A204.1 (cell line): ENCODE measurements around the gene C19orf44.
"Not testable (repeated sequence)": the region's sequence is repeated elsewhere in the genome, so short reads cannot be mapped to it uniquely, and the experiment has no call there.

Experiments
- FAIRE-seq: peaks from 2 replicates; lab custom pipeline; 2012; peaks lifted over from hg19 to GRCh38; lab: Jason Lieb, UNC

Gene C19orf44

DNA sequence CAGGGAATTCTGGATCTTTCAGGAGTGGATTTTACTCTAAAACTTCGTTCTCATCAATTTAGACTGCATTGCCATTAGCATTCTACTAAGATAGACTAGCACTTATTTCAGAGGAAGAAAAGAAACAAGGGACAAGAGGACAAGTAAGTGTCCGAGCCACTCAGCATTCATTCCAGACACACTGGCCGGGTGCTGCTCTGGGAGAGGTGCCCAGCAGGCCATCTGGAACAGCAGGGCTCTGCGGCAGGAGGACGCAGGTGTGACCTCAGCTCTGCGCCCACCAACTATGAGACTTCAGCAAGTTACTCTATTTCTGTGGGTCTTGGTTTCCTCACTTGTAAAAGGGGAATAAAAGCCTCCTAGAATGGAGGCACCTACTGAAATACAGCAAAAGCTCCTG is 28.6 kb upstream of the C19orf44 start:
- FAIRE-seq = no peak

DNA sequence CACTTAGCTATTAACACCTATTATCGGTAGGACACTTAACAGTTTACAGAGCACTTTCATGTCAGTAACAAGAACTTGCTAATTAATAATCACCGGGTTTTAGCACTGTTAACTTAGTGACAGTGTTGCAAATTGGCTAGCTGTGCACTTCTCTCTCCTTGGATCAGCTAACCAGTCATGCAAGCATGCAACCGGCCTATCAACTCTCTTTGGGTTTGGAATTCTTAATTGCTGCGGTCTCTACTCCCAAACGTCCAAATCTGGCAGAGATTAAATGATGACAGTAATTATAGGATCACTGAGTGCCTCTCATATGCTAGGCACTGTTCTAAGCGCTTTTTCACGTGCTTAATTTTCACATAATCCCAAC is 25.7 kb upstream of the C19orf44 start:
- FAIRE-seq = no peak

DNA sequence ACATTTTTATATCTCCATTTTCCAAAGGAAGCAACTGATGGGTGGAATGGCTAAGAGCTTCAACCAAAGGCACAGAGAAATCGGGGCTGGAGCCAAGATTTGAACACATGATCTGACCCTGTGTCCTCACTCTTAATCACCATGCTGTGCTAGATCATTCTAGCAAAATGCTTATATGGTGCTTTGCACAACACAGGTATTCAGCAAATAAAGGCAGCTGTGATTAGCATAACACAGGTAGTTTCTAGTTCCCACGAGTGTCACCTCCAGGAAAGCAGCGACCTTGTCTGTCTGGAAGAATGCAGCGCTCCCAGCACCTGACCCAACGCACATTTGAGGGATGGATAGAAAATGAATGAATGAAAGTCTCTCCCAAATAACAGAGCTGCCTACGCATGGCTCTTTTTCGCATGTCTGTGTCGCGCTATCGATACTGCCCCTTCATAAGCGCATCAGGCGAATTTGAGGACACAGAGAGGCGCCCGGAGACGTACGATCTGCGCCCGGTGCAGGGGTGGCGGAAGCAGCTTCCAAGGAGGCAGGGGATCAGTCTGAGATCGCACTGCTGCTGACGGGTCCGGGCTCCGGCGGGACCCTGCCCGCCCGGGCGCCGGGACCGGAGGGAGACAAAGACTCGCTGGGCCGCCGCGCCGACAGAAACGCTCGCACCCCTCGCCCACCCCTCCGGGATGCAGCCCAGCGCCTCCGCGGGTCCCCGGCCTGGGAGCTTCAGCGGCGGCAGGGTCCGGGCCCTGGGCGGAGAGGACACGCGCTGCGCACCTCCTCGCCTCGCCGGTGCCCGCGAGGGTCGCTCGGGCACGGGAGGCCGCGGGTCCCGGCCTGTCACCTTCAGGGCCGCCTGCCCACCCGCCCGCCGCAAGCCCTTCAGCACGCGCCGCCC is 25.0 kb upstream of the C19orf44 start:
- no peak for FAIRE-seq

DNA sequence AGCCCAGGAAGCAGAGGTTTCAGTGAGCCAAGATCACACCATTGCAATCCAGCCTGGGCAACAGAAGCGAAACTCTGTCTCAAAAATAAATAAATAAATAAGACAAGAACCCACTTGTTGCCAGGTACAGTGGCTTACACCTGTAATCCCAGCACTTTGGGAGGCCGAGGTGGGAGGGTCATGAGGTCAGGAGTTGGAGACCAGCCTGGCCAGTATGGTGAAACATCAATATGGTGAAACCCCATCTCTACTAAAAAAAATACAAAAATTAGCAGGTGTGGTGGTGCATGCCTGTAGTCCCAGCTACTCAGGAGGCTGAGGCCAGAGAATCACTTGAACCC is 23.7 kb upstream of the C19orf44 start:
- not testable (repeated sequence) for FAIRE-seq

DNA sequence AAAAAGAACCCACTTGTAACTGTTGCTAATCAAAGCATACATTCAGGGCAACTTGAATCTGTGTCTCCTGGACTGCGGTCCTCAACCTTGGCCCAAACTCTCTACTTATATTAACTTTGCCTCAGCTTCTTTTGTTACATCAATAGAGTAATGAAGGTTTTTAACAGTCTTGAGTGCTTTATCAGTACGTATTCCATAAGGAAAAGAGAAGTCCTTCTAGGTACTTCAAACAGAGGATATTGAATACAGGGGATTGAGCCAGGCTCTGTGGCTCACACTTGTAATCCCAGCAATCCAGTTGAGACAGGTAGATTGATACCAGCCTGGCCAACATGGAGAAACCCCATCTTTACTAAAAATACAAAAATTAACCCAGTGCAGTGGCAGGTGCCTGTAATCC is 23.2 kb upstream of the C19orf44 start:
- no peak for FAIRE-seq

DNA sequence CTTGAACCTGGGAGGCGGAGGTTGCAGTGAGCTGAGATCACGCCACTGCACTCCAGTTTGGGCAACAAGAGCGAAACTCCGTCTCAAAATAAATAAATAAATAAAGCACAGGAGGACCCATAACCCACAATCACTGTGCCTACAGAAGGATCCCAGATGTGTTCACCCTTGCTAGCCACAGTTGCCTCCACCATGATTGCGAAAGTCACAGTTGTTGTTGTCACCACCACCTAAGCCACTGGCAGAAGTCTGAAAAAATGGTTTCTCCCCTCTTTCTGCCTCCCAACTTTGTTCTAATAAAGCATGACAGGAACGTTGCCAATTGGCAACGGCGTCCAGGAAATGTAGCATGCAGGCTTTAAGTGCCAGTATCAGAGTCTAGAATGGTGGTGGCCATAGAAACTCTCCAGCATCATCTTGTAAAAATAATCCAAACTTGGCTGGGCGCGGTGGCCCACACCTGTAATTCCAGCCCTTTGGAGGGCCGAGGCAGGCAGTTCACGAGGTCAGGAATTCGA is 22.3 kb upstream of the C19orf44 start:
- FAIRE-seq = no peak

DNA sequence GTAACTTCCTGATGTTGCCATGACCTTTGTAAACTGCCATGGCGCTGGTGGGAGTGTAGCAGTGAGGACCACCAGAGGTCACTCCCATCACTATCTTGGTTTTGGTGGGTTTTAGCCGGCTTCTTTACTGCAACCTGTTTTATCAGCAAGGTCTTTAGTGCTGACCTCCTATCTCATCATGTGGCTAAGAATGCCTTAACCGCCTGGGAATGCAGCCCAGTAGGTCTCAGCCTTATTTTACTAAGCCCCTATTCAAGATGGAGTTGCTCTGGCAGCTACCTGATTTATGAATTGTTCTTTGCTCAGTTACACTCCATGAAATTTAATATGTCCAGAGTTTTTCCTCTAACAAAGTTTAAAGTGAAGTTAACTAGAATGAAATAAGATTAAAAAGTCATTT is 19.8 kb upstream of the C19orf44 start:
- FAIRE-seq = no peak

DNA sequence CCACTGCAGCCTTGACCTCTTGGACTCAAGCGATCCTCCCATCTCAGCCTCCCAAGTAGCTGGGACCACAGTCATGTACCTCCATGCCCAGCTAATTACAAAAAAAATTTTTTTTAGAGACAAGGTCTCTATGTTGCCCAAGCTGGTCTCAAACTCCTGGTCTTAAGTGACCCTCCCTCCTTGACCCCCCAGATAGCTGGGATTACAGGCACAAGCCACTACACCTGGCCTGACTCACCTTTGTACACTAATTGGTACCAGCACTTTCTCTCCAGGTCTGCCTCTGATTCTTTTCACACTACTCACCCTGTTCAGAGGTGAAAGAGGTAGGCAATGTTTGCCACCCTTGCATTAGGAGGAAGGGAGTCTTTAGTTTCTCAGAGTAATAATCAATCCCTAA is 18.9 kb upstream of the C19orf44 start:
- no peak for FAIRE-seq

DNA sequence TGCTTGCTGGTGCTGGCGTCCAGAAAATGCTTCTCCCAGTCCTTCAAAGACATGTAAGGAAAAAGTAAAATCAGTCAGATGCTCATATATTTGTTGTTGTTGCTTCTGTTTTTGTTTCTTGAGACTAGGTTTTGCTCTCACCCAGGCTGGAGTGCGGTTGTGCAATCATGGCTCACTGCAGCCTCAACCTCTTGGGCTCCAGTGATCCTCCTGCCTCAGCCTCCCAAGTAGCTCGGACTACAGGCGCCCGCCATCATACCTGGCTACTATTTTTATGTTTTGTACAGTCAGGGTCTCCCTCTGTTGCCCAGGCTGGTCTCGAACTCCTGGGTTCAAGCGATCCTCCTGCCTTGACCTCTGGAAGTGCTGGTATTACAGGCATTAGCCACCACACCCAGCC is 13.4 kb upstream of the C19orf44 start:
- no peak for FAIRE-seq

DNA sequence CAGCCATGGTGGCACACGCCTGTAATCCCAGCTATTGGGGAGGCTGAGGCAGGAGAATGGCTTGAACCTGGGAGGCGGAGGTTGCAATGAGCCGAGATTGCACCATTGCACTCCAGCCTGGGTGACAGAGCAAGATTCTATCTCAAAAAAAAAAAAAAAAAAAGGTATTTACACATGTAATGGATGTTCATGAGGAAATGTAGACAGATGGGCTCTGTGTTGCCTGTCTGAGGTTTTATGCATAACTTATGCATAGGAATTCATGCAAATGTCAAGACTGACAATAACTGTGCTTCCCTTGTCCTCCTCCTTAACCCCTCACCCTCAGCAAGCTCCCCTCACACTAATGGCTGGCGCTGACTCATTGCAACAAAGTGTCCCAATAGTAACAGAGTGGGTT is 9.7 kb upstream of the C19orf44 start:
- not testable (repeated sequence) for FAIRE-seq

DNA sequence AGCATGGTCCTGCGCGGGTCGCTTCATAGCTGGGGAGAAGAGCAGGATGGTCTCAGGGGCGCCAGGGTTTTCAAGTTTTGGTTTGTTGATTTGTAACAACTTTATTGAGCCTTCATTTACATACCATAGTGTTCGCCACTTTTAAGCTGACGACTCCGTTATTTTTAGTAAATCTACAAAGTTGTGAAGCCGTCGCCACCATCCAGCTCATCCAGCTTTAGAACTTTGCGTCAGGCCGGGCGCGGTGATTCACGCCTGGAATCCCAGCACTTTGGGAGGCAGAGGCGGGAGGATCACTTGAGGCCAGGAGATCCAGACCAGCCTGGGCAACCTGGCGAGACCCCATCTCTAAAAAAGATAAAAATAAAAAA is 404 bp downstream of the C19orf44 start:
- FAIRE-seq = no peak

DNA sequence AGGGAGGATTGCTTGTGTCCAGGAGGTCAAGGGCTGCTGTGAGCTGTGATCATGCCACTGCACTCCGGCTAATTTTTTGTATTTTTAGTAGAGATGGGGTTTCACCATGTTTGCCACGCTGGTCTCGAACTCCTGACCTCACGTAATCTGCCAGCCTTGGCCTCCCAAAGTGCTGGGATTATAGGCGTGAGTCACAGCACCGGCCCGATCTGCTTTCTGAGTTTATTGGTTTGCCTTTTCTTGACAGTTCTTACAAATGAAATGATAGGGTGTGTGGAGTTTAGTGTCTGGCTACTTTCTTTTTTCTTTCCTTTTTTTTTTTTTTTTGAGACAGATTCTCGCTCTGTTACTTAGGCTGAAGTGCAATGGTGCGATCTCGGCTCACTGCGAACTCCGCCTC is 848 bp downstream of the C19orf44 start:
- no peak for FAIRE-seq

DNA sequence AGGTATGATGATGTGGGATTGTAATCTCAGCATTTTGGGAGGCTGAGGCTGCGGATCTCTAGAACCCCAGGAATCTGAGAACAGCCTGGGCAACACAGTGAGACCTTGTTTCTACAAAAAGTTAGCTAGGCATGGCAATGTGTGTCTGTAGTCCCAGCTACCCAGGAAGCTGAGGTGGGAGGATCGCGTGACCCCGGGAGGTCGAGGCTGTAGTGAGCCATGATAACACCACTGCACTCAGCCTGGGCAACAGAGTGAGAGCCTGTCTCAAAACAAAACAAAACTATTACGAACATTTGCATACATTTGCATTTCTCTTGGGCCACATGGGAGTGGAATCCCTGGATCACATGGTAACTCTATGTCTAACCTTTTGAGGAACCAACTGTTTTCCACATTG is 1.6 kb downstream of the C19orf44 start:
- no peak for FAIRE-seq

DNA sequence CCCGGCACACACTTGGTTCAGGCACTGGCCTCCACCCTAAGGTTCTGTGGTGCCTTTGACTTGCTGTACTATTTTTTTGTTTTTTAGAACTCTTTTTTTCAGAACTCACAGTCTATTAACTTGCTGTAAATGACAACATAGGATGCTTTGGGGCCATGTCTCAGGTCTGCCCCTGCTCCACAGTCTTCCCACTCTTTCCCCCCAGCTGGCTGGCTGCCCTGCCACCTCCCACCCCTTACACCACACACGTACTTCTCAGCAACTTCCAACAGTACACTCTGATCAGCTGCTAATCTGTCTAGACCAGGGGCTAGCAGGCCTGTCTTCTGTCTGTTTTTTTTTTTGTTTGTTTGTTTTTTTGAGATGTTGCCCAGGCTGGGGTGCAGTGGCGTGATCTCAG is 8.1 kb downstream of the C19orf44 start:
- no peak for FAIRE-seq

DNA sequence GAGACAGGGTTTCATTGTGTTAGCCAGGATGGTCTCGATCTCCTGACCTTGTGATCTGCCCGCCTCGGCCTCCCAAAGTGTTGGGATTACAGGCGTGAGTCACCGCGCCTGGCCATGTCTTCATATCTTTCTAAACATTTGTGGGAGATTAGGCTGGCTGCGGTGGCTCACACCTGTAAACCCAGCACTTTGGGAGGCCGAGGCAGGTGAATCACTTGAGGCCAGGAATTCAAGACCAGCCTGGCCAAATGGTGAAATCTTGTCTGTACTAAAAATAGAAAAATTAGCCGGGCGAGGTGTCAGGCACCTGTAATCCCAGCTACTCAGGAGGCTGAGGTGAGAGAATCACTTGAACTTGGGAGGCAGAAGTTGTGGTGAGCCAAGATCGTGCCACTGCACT is 10.0 kb downstream of the C19orf44 start:
- FAIRE-seq = not testable (repeated sequence)

DNA sequence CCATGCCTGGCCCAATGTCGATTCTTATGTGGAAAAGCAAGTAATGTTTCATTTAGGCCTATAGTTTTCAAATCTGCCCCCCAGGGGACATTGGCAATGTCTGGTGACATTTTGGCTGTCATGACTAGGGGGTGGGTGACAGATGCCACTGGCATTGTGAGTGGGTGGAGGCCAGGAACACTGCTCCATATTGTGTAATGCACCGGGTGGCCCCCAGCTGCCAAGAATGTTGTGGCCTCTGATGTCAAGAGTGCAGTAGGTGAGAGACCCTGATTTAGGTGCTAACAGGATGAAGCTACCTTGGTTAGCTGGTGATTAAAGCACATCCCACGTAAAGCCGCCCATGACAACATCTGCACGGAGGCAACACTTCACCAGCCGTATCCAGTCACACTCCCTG is 10.8 kb downstream of the C19orf44 start:
- no peak for FAIRE-seq

DNA sequence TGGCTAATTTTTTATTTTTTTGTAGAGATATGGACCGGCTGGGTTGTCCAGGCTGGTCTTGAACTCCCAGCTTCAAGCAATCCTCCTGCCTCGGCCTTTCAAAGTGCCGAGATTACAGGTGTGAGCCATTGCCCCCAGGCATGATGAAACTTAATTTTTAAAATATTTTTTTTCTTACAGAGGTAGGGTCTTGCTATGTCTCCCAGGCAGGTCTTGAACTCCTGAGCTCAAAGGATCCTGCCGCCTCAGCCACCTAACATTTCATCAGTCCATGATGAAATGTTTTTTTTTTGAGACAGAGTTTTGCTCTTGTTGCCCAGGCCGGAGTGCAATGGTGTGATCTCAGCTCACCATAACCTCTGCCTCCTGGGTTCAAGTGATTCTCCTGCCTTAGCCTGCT is 12.4 kb downstream of the C19orf44 start:
- FAIRE-seq = no peak

DNA sequence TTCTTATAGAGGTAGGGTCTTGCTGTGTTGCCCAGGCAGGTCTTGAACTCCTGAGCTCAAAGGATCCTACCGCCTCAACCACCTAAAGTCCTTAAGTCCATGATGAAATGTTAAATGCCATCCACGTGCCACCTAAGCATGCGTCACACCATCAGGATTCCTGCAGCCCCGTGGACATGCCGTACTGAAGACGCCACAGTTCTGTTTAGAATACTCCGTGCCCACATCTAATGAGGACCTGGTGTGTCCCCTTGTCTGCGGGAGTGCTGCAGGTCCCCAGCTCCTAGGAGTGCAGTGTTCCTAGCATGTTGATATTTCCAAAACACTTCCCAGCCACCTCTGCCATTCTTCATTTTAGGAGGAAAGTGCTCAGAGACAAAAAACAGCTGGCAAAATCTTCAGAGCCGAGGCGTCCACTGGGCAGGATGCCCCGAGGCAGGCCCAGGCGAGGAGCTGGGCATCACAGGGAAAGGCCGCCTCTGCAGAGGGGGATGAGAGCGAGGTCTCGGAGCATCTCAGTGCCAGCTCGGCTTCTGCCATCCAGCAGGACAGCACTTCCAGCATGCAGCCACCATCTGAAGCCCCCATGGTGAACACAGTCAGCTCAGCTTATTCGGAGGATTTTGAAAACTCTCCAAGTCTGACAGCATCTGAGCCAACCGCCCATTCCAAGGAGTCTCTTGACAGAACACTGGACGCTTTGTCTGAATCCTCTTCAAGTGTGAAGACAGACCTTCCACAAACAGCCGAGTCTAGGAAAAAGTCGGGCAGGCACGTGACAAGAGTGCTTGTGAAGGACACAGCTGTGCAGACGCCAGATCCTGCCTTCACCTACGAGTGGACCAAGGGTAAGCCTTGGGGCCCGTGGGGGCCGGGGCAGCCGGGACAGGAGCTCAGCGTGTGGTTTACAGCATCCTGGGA is 13.2 kb downstream of the C19orf44 start:
- FAIRE-seq = no peak

DNA sequence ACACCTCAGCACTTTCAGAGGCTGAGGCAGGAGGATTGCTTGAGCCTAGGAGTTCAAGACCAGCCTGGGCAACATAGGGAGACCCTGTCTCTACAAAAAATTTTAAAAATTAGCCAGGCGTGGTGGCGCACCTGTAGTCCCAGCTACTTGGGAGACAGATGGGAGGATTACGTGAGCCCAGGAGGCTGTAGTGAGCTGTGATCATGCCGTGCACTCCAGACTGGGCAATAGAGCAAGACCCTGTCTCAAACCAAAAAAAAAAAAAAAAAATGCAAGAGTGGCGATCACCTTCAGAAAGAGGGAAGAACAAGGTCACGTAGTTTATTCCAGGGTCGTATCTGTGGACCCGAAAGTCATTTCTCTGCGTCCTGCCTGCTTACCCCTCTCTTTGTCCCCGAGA is 16.4 kb downstream of the C19orf44 start:
- not testable (repeated sequence) for FAIRE-seq

DNA sequence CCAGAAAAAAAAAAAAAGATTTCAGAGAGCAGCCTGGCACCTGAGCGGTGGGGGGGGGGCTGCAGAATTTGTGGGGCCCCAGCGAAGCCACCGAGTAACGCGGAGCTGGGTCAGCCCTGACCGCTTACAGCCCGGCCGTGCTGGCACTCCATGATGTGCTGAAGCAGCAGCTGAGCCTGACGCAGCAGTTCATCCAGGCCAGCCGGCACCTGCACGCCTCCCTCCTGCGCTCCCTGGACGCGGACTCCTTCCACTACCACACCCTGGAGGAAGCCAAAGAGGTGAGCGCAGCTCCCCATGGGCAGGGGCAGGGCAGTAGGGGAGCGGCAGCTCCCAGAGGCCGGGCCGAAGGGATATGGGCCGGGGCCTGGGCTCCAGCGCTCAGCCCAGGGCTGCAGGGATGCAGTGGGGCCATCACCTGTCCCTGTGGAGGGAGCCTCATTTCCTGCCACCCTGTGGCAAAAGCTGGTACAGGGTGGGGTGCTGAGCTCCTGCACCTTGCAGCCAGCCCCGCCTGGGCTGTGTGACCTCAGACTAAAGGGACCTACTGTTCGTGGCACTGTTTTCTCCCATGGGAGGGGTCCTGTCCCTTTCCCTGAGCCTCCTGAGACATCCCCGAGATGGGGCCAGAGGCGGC is 18.3 kb downstream of the C19orf44 start:
- FAIRE-seq = no peak

DNA sequence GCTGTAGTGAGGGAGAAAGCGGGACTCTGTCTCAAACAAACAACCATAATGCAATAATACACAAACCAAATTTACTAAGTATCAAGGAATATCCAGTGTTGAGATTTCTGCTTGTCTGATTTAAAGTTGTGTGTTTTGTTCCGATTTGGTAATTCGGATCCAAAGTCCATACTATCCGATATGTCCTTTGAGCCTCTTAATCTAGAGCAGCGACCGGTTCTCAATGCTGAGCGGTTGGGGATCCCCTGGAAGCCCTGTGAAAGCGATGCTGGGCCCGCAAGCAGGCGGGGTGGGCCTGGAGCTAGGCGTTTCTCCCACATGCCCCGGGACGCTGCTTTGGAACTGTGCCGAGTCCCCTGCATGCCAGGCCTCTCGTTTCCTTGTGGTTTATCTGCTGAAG is 20.2 kb downstream of the C19orf44 start:
- no peak for FAIRE-seq

DNA sequence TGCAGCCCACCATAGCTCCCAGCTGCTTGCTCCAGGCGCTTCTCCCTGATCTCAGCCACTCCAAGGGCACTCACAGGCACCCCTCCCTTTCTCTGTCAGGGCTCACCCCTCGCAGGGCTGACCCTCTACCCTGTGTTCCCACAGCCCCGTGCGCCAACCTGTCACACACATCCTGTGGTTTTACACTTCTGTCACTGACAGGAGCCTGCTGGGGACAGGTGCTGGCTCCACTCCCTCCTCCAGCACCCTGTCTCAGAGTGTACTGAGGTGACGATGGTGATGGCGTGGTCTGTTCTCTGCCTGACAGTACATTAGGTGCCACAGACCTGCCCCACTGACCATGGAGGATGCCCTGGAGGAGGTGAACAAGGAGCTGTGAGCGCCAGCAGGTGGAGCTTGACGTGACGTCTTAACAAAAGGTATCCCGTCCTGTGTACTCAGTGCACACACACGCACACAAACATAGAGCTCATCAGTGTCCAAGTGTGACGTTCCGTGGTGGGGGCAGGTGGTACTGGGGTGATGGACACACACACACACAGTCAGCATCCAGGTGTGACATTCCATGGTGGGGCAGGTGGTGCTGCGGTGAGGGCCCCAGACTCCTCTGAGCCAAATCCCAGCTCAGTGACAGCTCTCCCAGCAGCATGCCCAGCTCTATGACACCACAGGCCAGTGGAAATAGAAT is 20.9 kb downstream of the C19orf44 start:
- no peak for FAIRE-seq
